NCI-H460 (cell line): ENCODE results near the gene CASK. TPM values are rescaled to one million over a fixed set of nuclear protein-coding genes. Genes with fewer than 3 reads are reported as not detected.
A peak's percentile ranks its signal among the peaks of the same experiment; 100 is the strongest.
"Not testable (repeated sequence)": the region's sequence is repeated elsewhere in the genome, so short reads cannot be mapped to it uniquely, and the experiment has no call there.

Experiments
- DNase-seq: peaks from one replicate; pipeline ENCODE4 v3.0.0-alpha.2; 2016; ENCODE audit warnings: low read depth; ENCODE audit errors: extremely low read depth
- total RNA-seq: library from RNA; depleted of rRNA; stranded (reverse); fragments of >200 nt; shearing (Covaris generic); gene quantifications from 2 replicates; pipeline ENCODE4 v1.2.3, GENCODE V29; 2014

CASK gene
- total RNA-seq, 1 experiment from 2014 or later, result 27.7 TPM

GRCh38 chrX:41655631-41656030 is 267.7 kb downstream of the CASK start:
- DNase-seq, result no peak

GRCh38 chrX:41655101-41655500 is 268.3 kb downstream of the CASK start:
- DNase-seq, result no peak

DNA sequence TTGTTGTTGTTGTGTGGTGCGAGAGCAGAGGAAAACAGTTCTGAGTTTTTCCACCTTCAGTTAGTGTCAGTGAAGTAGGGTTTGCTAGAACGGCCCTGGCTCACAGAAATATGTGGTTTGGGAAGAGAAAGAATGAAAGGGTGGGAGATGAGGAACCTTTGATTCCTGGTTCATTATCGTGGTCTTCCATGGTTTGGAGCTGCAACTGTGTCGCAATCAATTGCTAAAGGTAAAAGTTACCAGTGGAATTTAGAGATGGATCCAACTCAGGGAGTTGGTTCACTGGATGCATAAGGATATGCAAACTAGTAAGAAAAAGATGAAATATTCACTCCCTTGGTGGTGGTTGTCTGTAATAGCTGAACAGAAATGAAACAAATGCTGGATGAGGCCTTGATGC is 270.2 kb downstream of the CASK start:
- no peak for DNase-seq

DNA sequence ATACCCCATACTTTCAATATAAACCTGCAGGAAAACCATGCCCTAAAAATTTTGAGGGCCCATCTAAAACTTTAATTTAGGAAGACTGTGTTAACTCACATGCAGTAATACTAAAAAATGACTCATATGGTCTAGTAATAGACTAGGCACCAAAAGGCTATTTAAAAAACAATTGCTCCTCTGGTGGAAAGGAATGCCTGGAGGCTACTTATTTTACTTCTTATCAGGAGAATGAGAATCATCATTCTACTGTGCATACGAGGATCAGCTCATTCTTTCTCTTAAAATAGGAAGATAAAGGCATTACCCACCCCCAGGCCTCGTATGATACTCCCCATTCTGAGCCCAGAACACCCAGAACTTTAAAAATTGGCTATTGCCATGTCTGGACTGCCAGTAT is 277.2 kb downstream of the CASK start:
- DNase-seq, result not testable (repeated sequence)

GRCh38 chrX:41634284-41634683 is 289.1 kb downstream of the CASK start:
- no peak for DNase-seq

DNA sequence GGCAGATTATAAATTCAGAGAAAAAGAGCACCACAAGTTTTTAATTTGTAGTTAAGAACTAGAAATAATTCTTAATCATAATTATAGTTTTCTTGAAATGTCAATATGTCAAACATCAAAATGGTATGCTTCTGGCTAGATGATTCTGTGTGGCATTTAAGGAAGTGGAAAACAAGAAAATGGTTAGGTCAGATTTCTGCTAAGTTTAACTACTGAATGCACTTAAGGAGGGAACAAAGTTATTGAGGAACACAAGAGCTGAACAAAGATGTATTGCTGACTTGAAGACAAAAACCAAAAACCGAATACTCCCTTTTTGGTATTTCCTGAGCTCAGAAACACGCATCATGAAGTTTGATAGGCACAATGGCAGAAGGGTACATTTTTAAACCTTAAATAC is 293.3 kb downstream of the CASK start:
- no peak for DNase-seq

DNA sequence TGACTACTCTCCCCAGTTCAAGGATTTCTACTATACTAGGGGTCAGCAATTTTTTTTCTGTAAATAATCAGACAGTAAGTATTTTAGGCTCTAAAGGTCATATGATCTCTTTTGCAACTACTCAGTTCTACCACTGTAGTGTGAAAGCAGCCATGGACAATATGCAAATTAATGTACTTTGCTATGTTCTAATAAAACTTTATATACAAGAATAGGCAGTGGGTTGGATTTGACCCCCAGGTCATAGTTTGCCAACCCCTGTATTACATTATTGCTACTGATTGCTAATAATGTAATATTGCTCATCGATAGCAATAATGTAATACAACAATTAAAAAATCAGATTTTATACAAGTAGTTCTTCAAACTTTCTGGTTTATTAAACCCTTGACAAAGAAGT is 293.8 kb downstream of the CASK start:
- no peak for DNase-seq

- peak; percentile 69 for DNase-seq
These were observed 302.1 kb downstream of the CASK start for GRCh38 chrX:41621222-41621723.

DNA sequence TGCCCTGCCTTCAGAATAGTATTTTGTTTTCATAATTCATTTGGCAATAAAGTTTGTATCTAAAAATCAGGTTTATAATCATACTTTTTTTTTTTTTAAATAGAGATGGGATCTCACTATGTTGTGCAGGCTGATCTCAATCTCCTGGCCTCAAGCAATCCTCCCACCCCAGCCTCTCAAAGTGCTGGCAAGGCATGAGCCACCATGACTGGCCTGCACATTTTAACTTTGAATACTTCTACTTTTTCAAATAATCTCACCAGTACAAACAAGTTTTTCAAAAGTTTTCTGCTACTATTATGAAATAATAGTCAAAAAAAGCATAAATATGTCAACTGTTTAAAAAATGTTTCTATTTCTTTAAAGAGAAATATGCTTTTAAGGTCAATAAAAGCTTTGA is 304.1 kb downstream of the CASK start:
- DNase-seq, result no peak

- no peak for DNase-seq
These were observed 306.4 kb downstream of the CASK start for GRCh38 chrX:41616935-41617334.

DNA sequence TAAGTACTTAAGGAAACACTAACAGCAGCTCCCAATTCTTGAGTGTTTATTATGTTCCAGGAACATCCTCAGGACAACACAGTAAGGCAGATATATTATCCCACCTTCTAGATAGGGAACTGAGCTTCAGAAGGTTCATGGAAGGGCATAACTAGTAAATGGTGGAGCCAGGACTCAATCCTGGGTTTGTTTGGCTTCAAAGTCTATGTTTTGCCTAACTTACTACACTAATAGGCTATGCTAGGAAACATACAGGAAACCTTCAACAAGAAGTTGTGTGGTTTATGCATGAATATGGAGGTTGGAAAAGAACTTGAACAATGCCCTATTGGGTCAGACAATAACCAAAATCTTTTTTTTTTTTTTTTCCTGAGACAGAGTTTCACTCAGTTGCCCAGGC is 307.1 kb downstream of the CASK start:
- DNase-seq, result no peak

DNA sequence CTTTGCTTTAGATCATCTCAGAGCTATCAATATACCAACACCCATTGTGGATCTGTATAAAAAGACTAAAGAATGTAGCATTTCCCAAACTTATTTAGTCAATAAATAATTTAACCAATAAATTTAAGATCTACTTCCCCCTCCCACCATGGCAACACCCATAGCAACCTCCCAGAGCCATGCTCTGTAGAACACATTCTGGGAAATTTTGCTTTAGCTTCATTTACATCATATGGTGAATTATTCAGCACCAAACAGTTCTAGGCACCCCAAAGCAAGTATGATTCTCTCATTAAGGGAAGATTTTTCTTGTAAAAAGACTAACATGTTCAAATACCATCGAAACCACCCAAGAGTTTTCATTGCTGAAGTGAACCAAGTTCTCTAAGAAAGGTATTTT is 315.1 kb downstream of the CASK start:
- DNase-seq, result no peak

GRCh38 chrX:41607264-41607832 is 316.0 kb downstream of the CASK start:
- no peak for DNase-seq

DNA sequence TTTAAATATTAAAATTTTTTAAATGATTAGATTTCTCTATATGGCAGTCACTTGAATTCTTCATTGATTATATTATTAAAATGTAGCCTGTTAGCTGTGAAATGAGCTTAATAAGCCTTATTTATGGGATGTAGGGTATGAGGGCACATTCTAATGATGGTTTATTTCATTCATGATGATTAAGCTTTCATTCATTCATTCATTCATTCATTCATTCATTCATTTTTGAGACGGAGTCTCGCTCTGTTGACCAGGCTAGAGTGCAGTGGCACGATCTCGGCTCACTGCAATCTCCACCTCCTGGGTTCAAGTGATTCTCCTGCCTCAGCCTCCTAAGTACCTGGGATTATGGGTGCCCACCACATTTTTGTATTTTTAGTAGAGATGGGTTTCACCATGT is 317.3 kb downstream of the CASK start:
- DNase-seq, result not testable (repeated sequence)

DNA sequence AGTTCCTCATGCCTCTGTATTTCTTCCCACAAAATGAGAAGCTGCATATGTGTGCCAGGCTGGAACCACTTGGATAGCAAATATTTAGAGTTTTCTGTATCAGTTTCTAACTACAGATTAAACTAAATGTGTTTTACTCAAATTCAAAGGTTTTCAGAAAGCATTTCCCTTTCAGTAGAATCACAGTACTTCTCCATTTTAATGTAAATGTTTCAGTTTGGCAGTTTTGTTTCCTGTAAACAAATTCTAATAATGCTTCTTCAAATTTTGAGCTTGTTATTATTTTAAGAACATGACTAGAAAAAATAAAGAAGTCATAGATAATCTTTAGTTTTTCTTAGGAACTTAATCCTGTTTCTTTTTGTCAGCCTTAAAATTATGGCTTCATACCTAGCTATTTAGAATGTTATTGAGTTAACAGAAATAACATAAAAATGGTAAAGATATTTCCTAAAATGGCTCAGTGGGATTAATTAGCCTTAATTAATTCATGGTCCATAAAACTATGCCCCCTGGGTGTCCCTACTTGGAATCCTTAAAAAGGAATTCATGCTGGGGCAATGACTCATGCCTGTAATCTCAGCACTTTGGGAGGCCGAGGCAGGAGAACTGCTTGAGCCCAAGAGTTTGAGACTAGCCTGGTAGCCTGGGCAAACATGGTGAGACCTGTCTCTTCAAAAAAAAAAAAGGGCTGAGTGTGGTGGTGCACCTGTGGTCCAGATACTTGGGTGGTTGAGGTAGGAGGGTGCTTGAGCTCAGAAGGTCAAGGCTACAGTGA is 318.4 kb downstream of the CASK start:
- DNase-seq, result no peak

DNA sequence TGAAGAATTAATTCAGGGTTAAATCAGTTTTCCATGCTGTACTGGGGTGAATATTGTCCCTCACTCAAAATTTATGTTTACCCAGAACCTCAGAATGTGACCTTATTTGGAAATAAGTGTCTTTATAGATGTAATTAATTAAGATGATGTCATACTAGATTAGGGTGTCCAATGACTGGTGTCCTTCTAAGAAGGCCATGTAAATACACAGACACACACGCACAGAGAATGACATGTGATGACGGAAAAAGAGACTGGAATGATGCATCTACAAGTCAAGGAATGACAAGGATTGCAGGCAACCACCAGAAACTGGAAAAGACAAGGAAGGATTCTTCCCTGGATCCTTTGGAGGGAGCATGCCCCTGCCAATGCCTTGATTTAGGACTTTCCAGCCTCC is 319.2 kb downstream of the CASK start:
- DNase-seq, result no peak

DNA sequence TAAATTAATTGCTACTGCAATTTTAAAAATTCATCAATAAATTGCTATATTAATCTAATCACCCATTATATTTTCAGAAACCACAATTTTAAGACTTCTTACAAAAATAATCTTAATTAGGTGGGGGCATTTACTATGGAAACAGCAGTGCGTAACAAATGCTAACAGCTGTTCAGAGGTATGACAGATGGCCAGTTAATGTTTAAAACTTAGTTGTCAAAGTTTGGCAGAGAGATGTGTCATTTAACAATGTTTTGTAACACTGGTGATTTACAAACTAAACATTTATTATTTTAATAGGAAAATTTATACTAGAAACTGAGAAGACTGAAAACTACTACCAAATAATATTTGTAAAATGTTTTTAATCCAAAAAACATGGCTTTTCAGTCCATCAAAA is 319.8 kb downstream of the CASK start:
- DNase-seq, result no peak

GRCh38 chrX:41602816-41603345 is 320.5 kb downstream of the CASK start:
- DNase-seq, result no peak

GRCh38 chrX:41600291-41600690 is 323.1 kb downstream of the CASK start:
- DNase-seq, result no peak

DNA sequence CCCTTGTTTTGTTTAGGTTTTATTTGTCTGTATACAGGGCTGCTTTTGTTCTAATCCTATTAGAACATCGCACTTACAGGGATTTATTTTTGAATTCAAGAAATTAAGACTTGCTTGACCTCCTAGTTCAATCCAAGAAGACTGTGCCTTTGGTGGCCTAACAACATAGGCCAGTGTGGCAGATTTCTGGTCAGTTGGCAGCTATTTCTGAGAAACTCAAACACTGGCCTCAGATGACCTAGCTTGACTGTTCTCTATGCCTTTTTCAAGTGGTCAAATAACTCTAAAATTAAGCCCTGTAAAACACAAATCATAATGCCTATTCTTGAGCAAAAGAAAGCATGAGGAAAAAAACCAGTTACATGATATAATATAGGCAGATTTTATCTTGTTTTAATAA is 323.8 kb downstream of the CASK start:
- DNase-seq, result no peak

GRCh38 chrX:41596596-41596995 is 326.8 kb downstream of the CASK start:
- no peak for DNase-seq

GRCh38 chrX:41594634-41595033 is 328.7 kb downstream of the CASK start:
- no peak for DNase-seq
